Smooth muscle cell (in vitro differentiated cells): ENCODE data around the gene AKT3. TPM values are rescaled to one million over a fixed set of nuclear protein-coding genes. Genes with fewer than 3 reads are reported as not detected.

ENCODE experiments used
- DNase-seq: peaks from one replicate; lab custom pipeline; 2025; ENCODE audit not compliant: unreplicated experiment; lab: John Stamatoyannopoulos, UW
- H2AFZ ChIP-seq: fragments of 200-600 bp; sonication (generic); 2 replicates; pipeline ENCODE4 v1.6.0; 2016; ENCODE audit warnings: antibody characterized with exemption, low read depth, mild to moderate bottlenecking
- H3F3A ChIP-seq: fragments of 200-600 bp; sonication (generic); 2 replicates; pipeline ENCODE4 v1.6.0; 2017; ENCODE audit warnings: antibody characterized with exemption, low read depth
- H3K27ac ChIP-seq: fragments of 200-600 bp; sonication (generic); 2 replicates; pipeline ENCODE4 v1.5.1; 2016; ENCODE audit warnings: low read depth, mild to moderate bottlenecking
- H3K27me3 ChIP-seq: fragments of 200-600 bp; sonication (generic); 2 replicates; pipeline ENCODE4 v1.6.1; 2016; ENCODE audit warnings: low read depth, mild to moderate bottlenecking
- H3K36me3 ChIP-seq: fragments of 200-600 bp; sonication (generic); 2 replicates; pipeline ENCODE4 v1.5.1; 2016; ENCODE audit warnings: low read depth
- H3K4me1 ChIP-seq: fragments of 200-600 bp; sonication (generic); 2 replicates; pipeline ENCODE4 v1.5.1; 2016; ENCODE audit warnings: low read depth
- H3K4me2 ChIP-seq: fragments of 200-600 bp; sonication (generic); 2 replicates; pipeline ENCODE4 v1.6.0; 2016; ENCODE audit warnings: mild to moderate bottlenecking
- H3K4me3 ChIP-seq: fragments of 200-600 bp; sonication (generic); 2 replicates; pipeline ENCODE4 v1.5.1; 2016; ENCODE audit warnings: mild to moderate bottlenecking
- H3K79me2 ChIP-seq: fragments of 200-600 bp; sonication (generic); 2 replicates; pipeline ENCODE4 v1.6.0; 2016; ENCODE audit warnings: low read depth, mild to moderate bottlenecking
- H3K9ac ChIP-seq: fragments of 200-600 bp; sonication (generic); 2 replicates; pipeline ENCODE4 v1.6.0; 2016; ENCODE audit warnings: low read depth
- H3K9me3 ChIP-seq: fragments of 200-600 bp; sonication (generic); replicated peaks from 2 replicates; pipeline ENCODE4 v1.5.1; 2016; ENCODE audit warnings: low read depth
- H4K20me1 ChIP-seq: fragments of 200-600 bp; sonication (generic); 2 replicates; pipeline ENCODE4 v1.6.0; 2016; ENCODE audit warnings: low read depth
- WGBS: methylation state at CpG from one replicate; pipeline ENCODE4 v1.1.7; 2016; ENCODE audit warnings: low lambda C conversion rate; 5-methylcytosine and 5-hydroxymethylcytosine counted together
- polyA plus RNA-seq: library from polyadenylated mRNA; unstranded; fragments of >200 nt; fragmentation: Nextera tagmentation; extraction: Ambion mirVana; gene quantifications from 2 replicates; pipeline ENCODE4 v1.2.1, GENCODE V29; 2016
- total RNA-seq: library from RNA; depleted of rRNA; stranded (reverse); fragments of >200 nt; gene quantifications from 2 replicates; pipeline ENCODE4 v1.2.3, GENCODE V29; 2014
- TF ChIP-seq, protein P1 (sequence below): fragments of 200-600 bp; sonication (generic); IDR thresholded peaks from 2 replicates; pipeline ENCODE4 v1.5.1; 2017; ENCODE audit warnings: borderline replicate concordance, mild to moderate bottlenecking, antibody characterized with exemption; ENCODE audit not compliant: insufficient read depth, poor library complexity, severe bottlenecking

The AKT3 gene
- total and polyA plus RNA-seq, 2 experiments from 2014 or later: 5.5 to 32.3 TPM

DNA sequence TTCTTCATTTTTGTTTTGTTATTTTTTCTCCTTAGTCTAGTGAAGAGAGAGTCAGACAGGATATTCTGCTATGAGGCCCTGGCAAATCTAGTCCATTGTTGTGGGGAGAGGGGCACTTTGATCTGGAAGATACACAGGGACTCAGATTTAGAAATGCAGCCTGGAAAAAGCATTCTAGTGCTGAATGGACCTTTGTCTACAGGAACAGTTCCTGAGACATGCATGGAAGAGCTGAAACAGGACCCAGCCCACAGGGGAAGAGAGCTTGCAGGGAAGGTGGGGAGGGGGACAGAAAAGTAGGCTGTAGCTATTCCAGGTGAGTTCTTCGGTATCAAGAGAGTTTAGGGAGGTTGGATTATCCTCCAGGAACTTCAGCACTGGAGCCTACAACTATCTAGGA, 98.5 kb downstream of the AKT3 start:
- Histone ChIP-seq H4K20me1 (peaks cover 33% of the 10 kb centered on the region), H3K4me3 (no peak overlapping the region), H3K27ac (no peak overlapping the region), H3K79me2 (peaks cover 16% of the 10 kb centered on the region), H3K4me1 (peaks cover 10% of the 10 kb centered on the region), H3K4me2 (no peak overlapping the region), H2AFZ (no peak overlapping the region), H3F3A (peaks cover 4% of the 10 kb centered on the region), H3K36me3 (no peaks in the 10 kb centered on the region), H3K27me3 (no peaks in the 10 kb centered on the region), H3K9me3 (no peaks in the 10 kb centered on the region), H3K9ac (no peak overlapping the region)
- no peak for DNase-seq
- 93% methylated on average over 1 of the region's 1 CpG for WGBS
- TF ChIP-seq, protein P1, sequence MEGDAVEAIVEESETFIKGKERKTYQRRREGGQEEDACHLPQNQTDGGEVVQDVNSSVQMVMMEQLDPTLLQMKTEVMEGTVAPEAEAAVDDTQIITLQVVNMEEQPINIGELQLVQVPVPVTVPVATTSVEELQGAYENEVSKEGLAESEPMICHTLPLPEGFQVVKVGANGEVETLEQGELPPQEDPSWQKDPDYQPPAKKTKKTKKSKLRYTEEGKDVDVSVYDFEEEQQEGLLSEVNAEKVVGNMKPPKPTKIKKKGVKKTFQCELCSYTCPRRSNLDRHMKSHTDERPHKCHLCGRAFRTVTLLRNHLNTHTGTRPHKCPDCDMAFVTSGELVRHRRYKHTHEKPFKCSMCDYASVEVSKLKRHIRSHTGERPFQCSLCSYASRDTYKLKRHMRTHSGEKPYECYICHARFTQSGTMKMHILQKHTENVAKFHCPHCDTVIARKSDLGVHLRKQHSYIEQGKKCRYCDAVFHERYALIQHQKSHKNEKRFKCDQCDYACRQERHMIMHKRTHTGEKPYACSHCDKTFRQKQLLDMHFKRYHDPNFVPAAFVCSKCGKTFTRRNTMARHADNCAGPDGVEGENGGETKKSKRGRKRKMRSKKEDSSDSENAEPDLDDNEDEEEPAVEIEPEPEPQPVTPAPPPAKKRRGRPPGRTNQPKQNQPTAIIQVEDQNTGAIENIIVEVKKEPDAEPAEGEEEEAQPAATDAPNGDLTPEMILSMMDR: no peak

DNA sequence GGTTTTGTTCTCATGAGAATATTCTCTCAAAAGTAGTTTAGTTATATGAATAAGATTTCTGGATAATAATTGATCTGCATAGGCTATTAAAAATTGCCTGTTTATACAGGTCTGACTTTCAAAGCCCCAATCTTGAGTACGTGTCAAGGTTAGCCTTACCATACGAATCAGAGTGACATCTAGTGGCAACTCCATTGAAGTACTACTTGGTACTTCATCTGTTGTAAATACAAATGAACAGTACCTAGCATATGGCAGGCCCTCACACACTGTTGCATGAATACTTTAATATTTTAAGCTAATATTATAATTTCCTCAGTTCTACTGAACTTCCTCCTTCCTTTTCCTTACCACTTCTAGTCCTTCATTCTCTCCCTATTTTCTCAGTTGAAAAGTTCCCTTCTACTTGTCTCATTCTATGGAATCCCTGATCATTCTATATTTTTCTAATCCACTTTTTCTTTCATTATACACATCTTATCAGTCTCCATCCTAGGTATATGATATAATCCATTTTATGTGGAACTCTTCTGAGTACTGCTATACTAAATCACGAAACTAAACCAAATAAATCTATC, 101.2 kb downstream of the AKT3 start:
- Histone ChIP-seq H3K36me3 (no peaks in the 10 kb centered on the region), H3F3A (peaks cover 4% of the 10 kb centered on the region), H3K79me2 (peaks cover 8% of the 10 kb centered on the region), H3K27me3 (no peaks in the 10 kb centered on the region), H3K27ac (no peak overlapping the region), H3K9me3 (no peaks in the 10 kb centered on the region), H3K4me3 (no peak overlapping the region), H4K20me1 (peaks cover 12% of the 10 kb centered on the region), H3K4me1 (peaks cover 12% of the 10 kb centered on the region), H2AFZ (no peak overlapping the region), H3K4me2 (no peak overlapping the region), H3K9ac (no peak overlapping the region)
- TF ChIP-seq, protein P1: peak; percentile 73
- no peak for DNase-seq
- WGBS: 17% methylated on average over 3 of the region's 3 CpGs

DNA sequence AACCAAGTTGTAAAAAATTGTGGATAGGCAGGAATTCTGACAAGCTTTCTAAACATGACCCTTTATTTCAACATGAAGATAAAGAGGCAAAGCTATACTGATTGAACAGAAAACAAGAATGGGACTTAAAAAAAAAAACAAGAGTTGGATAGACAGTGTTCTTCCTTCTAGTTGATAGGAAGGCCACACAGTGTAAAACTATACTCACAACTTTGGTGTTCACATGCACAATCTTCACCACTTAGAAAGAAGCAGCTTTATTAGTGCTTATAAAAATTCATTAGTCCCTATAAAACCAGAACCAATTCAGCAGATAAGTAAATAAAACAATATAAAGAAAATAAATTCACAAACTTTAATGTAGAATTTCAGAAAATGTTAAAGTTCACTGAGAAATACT, 101.8 kb downstream of the AKT3 start:
- peaks cover 8% of the 10 kb centered on the region for H3K79me2 ChIP-seq
- no peak overlapping the region for H3K9ac ChIP-seq
- TF ChIP-seq, protein P1: no peak
- H3K27me3 ChIP-seq: no peaks in the 10 kb centered on the region
- no peaks in the 10 kb centered on the region for H3K36me3 ChIP-seq
- H3K4me2 ChIP-seq: no peak overlapping the region
- no peaks in the 10 kb centered on the region for H3K9me3 ChIP-seq
- no peak overlapping the region for H3K4me3 ChIP-seq
- H2AFZ ChIP-seq: no peak overlapping the region
- H3F3A ChIP-seq: peaks cover 4% of the 10 kb centered on the region
- DNase-seq: no peak
- peaks cover 8% of the 10 kb centered on the region for H4K20me1 ChIP-seq
- peaks cover 12% of the 10 kb centered on the region for H3K4me1 ChIP-seq
- H3K27ac ChIP-seq: no peak overlapping the region

DNA sequence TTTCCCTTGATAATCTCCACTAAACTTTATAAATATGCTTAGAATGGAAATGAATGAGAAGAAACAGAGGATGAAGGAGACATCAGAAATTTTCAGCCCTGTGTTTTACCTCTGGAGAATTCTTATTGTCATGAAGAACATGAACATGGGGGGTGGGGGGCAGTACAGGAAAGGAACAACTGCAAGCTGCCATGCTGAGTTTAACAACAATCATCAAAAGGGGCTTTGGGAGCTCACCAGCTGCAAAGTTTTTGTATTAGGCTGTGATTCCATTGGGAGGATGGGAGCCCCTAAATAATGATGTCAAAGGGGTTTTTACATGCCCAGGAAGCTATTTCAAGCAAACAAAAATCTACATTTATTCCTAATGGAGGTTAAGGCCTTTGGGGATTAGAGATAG, 103.3 kb downstream of the AKT3 start:
- no peak for DNase-seq
- Histone ChIP-seq H2AFZ (no peak overlapping the region), H3K27me3 (no peaks in the 10 kb centered on the region), H3K9me3 (no peaks in the 10 kb centered on the region), H3K4me1 (peaks cover 12% of the 10 kb centered on the region), H3K36me3 (no peaks in the 10 kb centered on the region), H3K4me2 (no peak overlapping the region), H3K79me2 (peaks cover 13% of the 10 kb centered on the region), H3F3A (peaks cover 4% of the 10 kb centered on the region), H3K27ac (no peak overlapping the region), H3K9ac (no peak overlapping the region), H3K4me3 (no peak overlapping the region), H4K20me1 (no peaks in the 10 kb centered on the region)
- TF ChIP-seq, protein P1: no peak
